HG03460 (cell line): ENCODE measurements around the gene PLEKHH2.

Source experiments
- ATAC-seq: cut with Tn5 transposase; IDR thresholded peaks from one replicate; pipeline ENCODE4 v1.9.1; 2021; ENCODE audit not compliant: unreplicated experiment

Gene PLEKHH2

DNA sequence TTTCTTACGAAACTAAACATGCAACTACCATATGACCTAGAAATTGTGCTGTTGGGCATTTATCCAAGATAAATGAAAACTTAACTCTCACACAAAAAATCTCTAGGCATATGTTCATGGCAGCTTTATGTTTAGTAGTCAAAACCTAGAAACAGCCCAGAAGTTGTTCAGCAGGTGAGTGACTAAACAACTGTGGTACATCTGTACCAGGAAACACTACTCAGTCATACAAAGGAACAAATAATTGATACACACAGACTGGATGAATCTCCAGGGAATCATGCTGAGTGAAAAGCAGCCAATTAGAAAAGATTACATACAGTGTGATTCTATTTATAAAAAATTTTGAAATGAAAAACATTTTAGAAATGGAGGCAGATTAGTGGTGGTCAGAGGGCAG is 166.1 kb downstream of the PLEKHH2 start:
- no peak for ATAC-seq

DNA sequence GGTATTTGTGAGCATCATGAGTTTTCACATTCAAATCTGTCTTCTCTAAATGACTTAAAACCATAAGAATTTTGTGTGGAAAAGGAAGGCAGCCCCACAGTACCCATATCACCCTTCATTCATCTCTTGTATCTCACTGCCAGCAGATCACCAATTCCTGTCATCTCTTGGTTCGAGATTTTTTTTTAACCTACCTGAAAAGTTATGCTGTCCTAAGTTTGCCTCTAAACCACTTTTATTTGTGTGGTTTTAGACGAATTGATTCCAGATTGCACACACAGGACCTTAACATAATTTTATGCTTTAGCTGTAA is 169.6 kb downstream of the PLEKHH2 start:
- ATAC-seq, result no peak

DNA sequence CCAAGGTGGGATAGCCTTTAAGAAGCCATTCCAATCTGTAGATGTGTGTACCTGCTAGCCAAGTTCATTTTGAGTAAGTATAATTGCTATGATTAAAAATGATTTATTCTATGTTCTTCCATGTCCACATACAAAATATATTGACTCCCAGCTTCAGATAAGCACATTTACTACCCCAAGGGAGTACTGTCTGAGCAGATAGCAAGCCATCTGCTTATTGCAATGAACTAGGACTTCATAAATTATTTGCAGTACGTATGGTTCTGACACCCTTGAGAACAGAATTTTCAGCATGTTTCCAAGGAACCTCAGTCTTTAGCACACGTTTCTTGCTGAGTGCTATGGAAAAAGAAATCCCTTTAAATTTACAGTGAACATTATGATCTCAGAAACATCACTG is 173.4 kb downstream of the PLEKHH2 start:
- ATAC-seq, result no peak

DNA sequence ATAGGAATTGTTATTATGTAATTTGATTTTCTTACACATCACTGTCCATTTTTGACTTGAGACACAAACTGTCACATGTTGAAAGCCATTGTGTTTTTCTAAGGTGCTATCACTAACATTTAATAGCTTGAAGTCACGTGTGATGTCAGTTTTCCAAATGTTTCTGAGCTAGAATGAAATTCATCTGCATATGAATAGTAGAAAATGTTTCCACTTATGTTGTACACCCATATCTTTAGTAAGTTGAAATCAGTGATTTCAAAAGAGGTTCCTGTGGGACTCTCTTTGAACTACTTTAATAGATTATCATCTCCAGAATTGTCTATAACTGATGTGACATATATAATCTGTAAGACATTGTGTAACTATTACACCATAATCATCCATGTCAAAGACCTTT is 173.8 kb downstream of the PLEKHH2 start:
- ATAC-seq, result no peak

DNA sequence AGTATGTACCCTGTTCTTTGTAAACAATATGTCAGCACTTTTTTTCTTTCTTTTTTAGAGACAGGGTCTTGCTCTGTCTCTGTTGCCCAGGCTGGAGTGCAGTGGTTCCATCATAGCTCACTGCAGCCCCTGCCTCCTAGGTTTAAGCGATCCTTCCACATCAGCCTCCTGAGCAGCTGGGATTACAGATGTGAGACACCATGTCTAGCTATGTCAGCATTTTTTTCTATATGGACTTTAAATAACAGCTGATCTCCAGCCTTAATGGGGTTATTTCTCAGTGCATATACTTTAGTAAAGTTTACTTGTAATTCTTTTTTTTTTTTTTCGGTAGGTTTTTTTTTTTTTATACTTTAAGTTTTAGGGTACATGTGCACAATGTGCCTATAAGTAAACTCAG is 174.9 kb downstream of the PLEKHH2 start:
- ATAC-seq, result no peak

DNA sequence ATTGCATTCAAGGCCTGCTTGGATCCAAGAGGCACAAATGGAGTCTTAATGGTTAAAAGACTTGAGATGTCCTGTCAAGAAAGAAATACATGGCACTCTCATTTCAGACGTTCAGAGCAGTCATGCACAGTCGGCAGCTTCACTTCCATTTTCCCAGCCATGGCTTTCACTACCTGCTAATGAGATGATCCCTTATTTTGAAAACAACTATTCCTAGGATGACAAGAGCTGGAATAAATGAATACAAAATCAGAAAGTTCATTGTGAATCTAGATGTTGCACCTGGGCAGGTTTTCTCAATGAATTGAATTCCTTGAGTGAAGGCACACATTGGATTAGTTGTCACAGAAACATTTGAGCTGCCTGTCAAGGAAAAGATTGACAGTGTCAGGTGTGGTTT is 175.9 kb downstream of the PLEKHH2 start:
- no peak for ATAC-seq

DNA sequence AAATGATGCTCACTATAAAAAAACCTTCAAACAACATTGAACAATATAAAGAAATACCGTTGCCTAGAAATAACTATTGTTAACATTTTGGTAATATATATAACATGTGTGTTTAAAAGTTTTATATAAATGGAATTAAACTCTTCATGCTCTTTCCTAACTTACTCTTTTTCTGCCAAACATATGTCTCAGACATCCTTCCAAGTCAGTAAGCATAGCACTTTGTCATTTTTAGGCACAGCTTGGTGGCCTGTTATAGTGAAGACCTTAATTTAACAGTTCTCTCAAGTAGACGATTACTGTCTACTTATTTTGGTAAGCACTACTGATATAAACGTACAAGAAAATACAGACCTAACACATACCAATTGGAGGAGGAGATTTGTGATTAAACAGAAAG is 177.7 kb downstream of the PLEKHH2 start:
- ATAC-seq, result no peak
